ENCODE measurements around the gene PHF2. TPM values are rescaled to one million over a fixed set of nuclear protein-coding genes. Genes with fewer than 3 reads are reported as not detected.

PHF2 gene
- total and polyA plus RNA-seq, 9 of the 15 experiments (the other 6 are each of a cell fraction or from before 2014, with no cell fraction given), result 0.37 to 14.4 (median 8.1) TPM

- TF ChIP-seq PATZ1 (CRISPR knock-in tag; IDR thresholded peaks at IDR 0.05; ENCODE audit: borderline replicate concordance) (no peak), E2F3 (CRISPR knock-in tag; IDR thresholded peaks at IDR 0.05) (no peak), CEBPG (CRISPR knock-in tag; IDR thresholded peaks at IDR 0.05) (no peak), CEBPG (tag; conservative IDR thresholded peaks at IDR 0.05 in 1 of 2, IDR thresholded peaks at IDR 0.05 in 1 of 2) (no peak), CHD1 (IDR thresholded peaks at IDR 0.05; ENCODE audit: low read length) (no peak), RBM34 (IDR thresholded peaks at IDR 0.05; ENCODE audit: borderline replicate concordance, insufficient read depth, low read length) (no peak), CREBBP (IDR thresholded peaks at IDR 0.05; ENCODE audit: low read depth, low read length) (no peak), ZNF282 (CRISPR knock-in tag; IDR thresholded peaks at IDR 0.05) (no peak), SRSF9 (IDR thresholded peaks at IDR 0.05; ENCODE audit: borderline replicate concordance, low read depth, low read length) (no peak)
These were observed 92.0 kb downstream of the PHF2 start (continued) for GRCh38 chr9:93668261-93668871.
